HEK293 (cell line): Measurements from ENCODE around the gene GIPC1.

Experiments
- BCL11A ChIP-seq: fragments of 450-650 bp; formaldehyde crosslinking; IDR thresholded peaks from 2 replicates; pipeline ENCODE4 v1.5.1; 2016; ENCODE audit warnings: low read depth, missing biosample characterization, missing genetic modification characterization
- EGR2 ChIP-seq: fragments of 450-650 bp; formaldehyde crosslinking; IDR thresholded peaks from 2 replicates; pipeline ENCODE4 v1.5.1; 2016; ENCODE audit warnings: low read depth, missing biosample characterization, missing genetic modification characterization
- PBX3 ChIP-seq: sonication (generic); formaldehyde crosslinking; IDR thresholded peaks from 2 replicates; pipeline ENCODE4 v1.8.1; 2022; ENCODE audit warnings: mild to moderate bottlenecking, moderate library complexity, missing genetic modification reagents
- PRDM10 ChIP-seq: fragments of 450-650 bp; formaldehyde crosslinking; IDR thresholded peaks from 2 replicates; pipeline ENCODE4 v1.5.1; 2016; ENCODE audit warnings: missing biosample characterization, missing genetic modification characterization
- PRDM2 ChIP-seq: fragments of 450-650 bp; formaldehyde crosslinking; IDR thresholded peaks from 2 replicates; pipeline ENCODE4 v1.5.1; 2016; ENCODE audit warnings: missing biosample characterization, missing genetic modification characterization, borderline replicate concordance
- SCRT2 ChIP-seq: fragments of 450-650 bp; formaldehyde crosslinking; IDR thresholded peaks from 2 replicates; pipeline ENCODE4 v1.5.1; 2016; ENCODE audit warnings: missing biosample characterization, missing genetic modification characterization
- TSHZ1 ChIP-seq: fragments of 450-650 bp; formaldehyde crosslinking; IDR thresholded peaks from 2 replicates; pipeline ENCODE4 v1.5.1; 2016; ENCODE audit warnings: missing biosample characterization, missing genetic modification characterization, borderline replicate concordance
- ZBTB8A ChIP-seq: fragments of 450-650 bp; formaldehyde crosslinking; IDR thresholded peaks from 2 replicates; pipeline ENCODE4 v1.5.1; 2016; ENCODE audit warnings: missing biosample characterization, missing genetic modification characterization
- ZFHX2 ChIP-seq: fragments of 450-650 bp; formaldehyde crosslinking; conservative IDR thresholded peaks from 2 replicates; pipeline ENCODE4 v1.5.1; 2016; ENCODE audit warnings: missing biosample characterization, missing genetic modification characterization
- ZNF148 ChIP-seq: fragments of 450-650 bp; formaldehyde crosslinking; IDR thresholded peaks from 2 replicates; pipeline ENCODE4 v1.5.0; 2017; ENCODE audit warnings: missing biosample characterization, missing genetic modification characterization, borderline replicate concordance
- ZNF157 ChIP-seq: fragments of 450-650 bp; formaldehyde crosslinking; IDR thresholded peaks from 2 replicates; pipeline ENCODE4 v1.5.1; 2016; ENCODE audit warnings: missing biosample characterization, missing genetic modification characterization
- ZNF223 ChIP-seq: fragments of 450-650 bp; formaldehyde crosslinking; IDR thresholded peaks from 2 replicates; pipeline ENCODE4 v1.5.1; 2016; ENCODE audit warnings: missing biosample characterization, missing genetic modification characterization
- ZNF26 ChIP-seq: fragments of 450-650 bp; formaldehyde crosslinking; IDR thresholded peaks from 2 replicates; pipeline ENCODE4 v1.5.1; 2016; ENCODE audit warnings: missing biosample characterization, missing genetic modification characterization
- ZNF366 ChIP-seq: fragments of 450-650 bp; formaldehyde crosslinking; conservative IDR thresholded peaks from 2 replicates; pipeline ENCODE4 v1.5.1; 2016; ENCODE audit warnings: missing biosample characterization, missing genetic modification characterization
- ZNF747 ChIP-seq: fragments of 450-650 bp; formaldehyde crosslinking; IDR thresholded peaks from 2 replicates; pipeline ENCODE4 v1.5.1; 2016; ENCODE audit warnings: missing biosample characterization, missing genetic modification characterization
- ZSCAN16 ChIP-seq: fragments of 450-650 bp; formaldehyde crosslinking; IDR thresholded peaks from 2 replicates; pipeline ENCODE4 v1.5.1; 2016; ENCODE audit warnings: missing biosample characterization, missing genetic modification characterization
- ZSCAN30 ChIP-seq: fragments of 450-650 bp; IDR thresholded peaks from 2 replicates; pipeline ENCODE4 v1.5.1; 2018; ENCODE audit warnings: missing biosample characterization, mild to moderate bottlenecking, missing genetic modification characterization, moderate library complexity
- ZXDB ChIP-seq: fragments of 450-650 bp; formaldehyde crosslinking; IDR thresholded peaks from 2 replicates; pipeline ENCODE4 v1.5.1; 2016; ENCODE audit warnings: missing biosample characterization, missing genetic modification characterization

Gene GIPC1

GRCh38 chr19:14528419-14529253 is 32.7 kb upstream of the GIPC1 start (continued):
- TF ChIP-seq PRDM2 (tag by site-specific recombination) (no peak), ZNF747 (tag by site-specific recombination) (no peak), BCL11A (tag by site-specific recombination) (no peak), PRDM10 (tag by site-specific recombination) (peak; percentile 85), ZFHX2 (peak; percentile 75; the same call in 1 of the 2 replicates), ZNF223 (no peak), ZNF148 (no peak), ZNF366 (tag by site-specific recombination) (no peak), EGR2 (tag by site-specific recombination) (peak; percentile 73), SCRT2 (tag by site-specific recombination) (no peak), ZNF157 (no peak), ZBTB8A (tag by site-specific recombination) (0 out of 2 replicates have a peak, but pooled peaks have one; percentile 6), ZSCAN30 (tag by site-specific recombination) (no peak), TSHZ1 (peak; percentile 15; the same call in 1 of the 2 replicates), ZSCAN16 (tag by site-specific recombination) (no peak), PBX3 (CRISPR knock-in tag) (no peak), ZXDB (tag by site-specific recombination) (no peak), ZNF26 (tag by site-specific recombination) (no peak)
